GM06990 (cell line): ENCODE measurements around the gene CTRB1.

ENCODE experiments used
- DNase-seq: peaks from one replicate; pipeline ENCODE4 v3.0.0-alpha.2; 2011; ENCODE audit not compliant: insufficient read length; ENCODE audit errors: extremely low read depth
- H3K27me3 ChIP-seq: replicated peaks from 2 replicates; pipeline ENCODE4 v1.6.0; 2011; ENCODE audit warnings: low read length; ENCODE audit not compliant: control insufficient read depth, insufficient read depth
- H3K36me3 ChIP-seq: 2 replicates; pipeline ENCODE4 v1.5.1; 2011; ENCODE audit warnings: low read length; ENCODE audit not compliant: control insufficient read depth, insufficient read depth
- H3K4me3 ChIP-seq: replicated peaks from 2 replicates; pipeline ENCODE4 v1.5.1; 2011; ENCODE audit warnings: low read depth, mild to moderate bottlenecking, control low read depth, low read length
- CTCF ChIP-seq: IDR thresholded peaks from 2 replicates; pipeline ENCODE4 v1.5.1; 2011; ENCODE audit warnings: low read length, control low read depth, mild to moderate bottlenecking, inconsistent platforms; ENCODE audit not compliant: insufficient read depth, poor library complexity, severe bottlenecking

Gene CTRB1

GRCh38 chr16:75263291-75263962 lies 44.6 kb downstream of the CTRB1 start:
- Histone ChIP-seq H3K4me3 (no peak overlapping the region), H3K27me3 (no peaks in the 10 kb centered on the region), H3K36me3 (no peaks in the 10 kb centered on the region)
- DNase-seq, result no peak
- no peak for TF ChIP-seq CTCF

GRCh38 chr16:75263963-75264445 lies 45.2 kb downstream of the CTRB1 start:
- TF ChIP-seq CTCF, result no peak
- DNase-seq, result no peak
- no peak overlapping the region for H3K4me3 ChIP-seq
- no peaks in the 10 kb centered on the region for H3K27me3 ChIP-seq
- H3K36me3 ChIP-seq, result no peaks in the 10 kb centered on the region

GRCh38 chr16:75264457-75264998 lies 45.7 kb downstream of the CTRB1 start:
- Histone ChIP-seq H3K27me3 (no peaks in the 10 kb centered on the region), H3K36me3 (no peaks in the 10 kb centered on the region), H3K4me3 (peak overlapping the region; percentile 83)
- DNase-seq, result no peak
- no peak for TF ChIP-seq CTCF

- Histone ChIP-seq H3K4me3 (peak overlapping the region; percentile 83), H3K27me3 (no peaks in the 10 kb centered on the region), H3K36me3 (no peaks in the 10 kb centered on the region)
- TF ChIP-seq CTCF, result no peak
- DNase-seq, result no peak
Observed at GRCh38 chr16:75264999-75265910, 46.5 kb downstream of the CTRB1 start.

- no peak for TF ChIP-seq CTCF
- DNase-seq, result peak; percentile 74
- H3K27me3 ChIP-seq, result no peaks in the 10 kb centered on the region
- H3K36me3 ChIP-seq, result no peaks in the 10 kb centered on the region
- peak overlapping the region; percentile 83 for H3K4me3 ChIP-seq
Observed at GRCh38 chr16:75265911-75266701, 47.3 kb downstream of the CTRB1 start.
